ENCODE data around the gene MTHFS. TPM values are rescaled to one million over a fixed set of nuclear protein-coding genes. Genes with fewer than 3 reads are reported as not detected.
"Not testable (repeated sequence)": the region's sequence is repeated elsewhere in the genome, so short reads cannot be mapped to it uniquely, and the experiment has no call there.

Gene MTHFS
- total RNA-seq, 1 donor from 2014 or later = 3.8 TPM

DNA sequence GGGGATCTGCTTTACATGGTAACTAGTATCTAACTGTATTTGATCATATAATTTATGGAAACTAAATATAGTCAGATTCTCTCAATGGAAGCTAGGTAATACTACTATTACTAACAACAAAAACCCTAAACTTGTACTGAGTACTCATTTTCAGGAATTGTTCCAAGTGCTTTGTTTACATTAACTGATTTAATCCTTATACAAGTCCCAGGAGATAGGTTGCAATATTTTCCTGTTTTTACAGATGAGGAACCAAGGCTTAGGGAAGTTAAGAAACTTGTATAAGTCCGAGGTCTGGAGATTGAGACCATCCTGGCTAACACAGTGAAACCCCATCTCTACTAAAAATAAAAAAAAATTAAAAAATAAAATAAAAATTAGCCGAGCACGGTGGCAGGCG, 7.5 kb upstream of the MTHFS start:
- Mint-ChIP-seq H3K27ac (ENCODE audit: unreplicated experiment) (no peak overlapping the region), H3K36me3 (ENCODE audit: unreplicated experiment) (no peaks in the 10 kb centered on the region)

DNA sequence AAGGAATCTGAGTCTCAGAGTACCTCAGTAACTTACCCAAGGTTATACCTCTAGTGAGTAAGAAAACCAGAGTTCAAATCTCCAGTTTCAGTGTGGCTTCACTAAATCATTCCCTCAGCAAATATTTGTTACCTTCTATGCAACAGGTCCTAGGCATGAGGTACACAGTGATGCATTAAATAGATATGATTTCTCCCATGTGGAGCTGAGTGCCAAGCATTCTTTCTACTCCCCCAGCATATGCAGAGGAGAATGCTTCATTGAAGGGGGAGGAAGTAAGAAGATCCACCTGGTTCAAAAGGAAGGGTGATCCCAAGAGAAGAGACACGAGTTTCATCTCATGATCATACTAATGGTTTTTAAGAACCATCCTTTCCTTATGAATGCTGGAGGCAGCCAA, 6.8 kb upstream of the MTHFS start:
- no peaks in the 10 kb centered on the region for H3K27me3 Mint-ChIP-seq (ENCODE audit: unreplicated experiment)
- TF ChIP-seq, protein P1, sequence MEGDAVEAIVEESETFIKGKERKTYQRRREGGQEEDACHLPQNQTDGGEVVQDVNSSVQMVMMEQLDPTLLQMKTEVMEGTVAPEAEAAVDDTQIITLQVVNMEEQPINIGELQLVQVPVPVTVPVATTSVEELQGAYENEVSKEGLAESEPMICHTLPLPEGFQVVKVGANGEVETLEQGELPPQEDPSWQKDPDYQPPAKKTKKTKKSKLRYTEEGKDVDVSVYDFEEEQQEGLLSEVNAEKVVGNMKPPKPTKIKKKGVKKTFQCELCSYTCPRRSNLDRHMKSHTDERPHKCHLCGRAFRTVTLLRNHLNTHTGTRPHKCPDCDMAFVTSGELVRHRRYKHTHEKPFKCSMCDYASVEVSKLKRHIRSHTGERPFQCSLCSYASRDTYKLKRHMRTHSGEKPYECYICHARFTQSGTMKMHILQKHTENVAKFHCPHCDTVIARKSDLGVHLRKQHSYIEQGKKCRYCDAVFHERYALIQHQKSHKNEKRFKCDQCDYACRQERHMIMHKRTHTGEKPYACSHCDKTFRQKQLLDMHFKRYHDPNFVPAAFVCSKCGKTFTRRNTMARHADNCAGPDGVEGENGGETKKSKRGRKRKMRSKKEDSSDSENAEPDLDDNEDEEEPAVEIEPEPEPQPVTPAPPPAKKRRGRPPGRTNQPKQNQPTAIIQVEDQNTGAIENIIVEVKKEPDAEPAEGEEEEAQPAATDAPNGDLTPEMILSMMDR (IDR thresholded peaks at IDR 0.05; ENCODE audit: partially characterized antibody, unreplicated experiment) = no peak
- H3K9me3 Mint-ChIP-seq (ENCODE audit: unreplicated experiment) = no peaks in the 10 kb centered on the region
- no peak for DNase-seq
- H3K27ac Mint-ChIP-seq (ENCODE audit: unreplicated experiment) = no peak overlapping the region
- H3K4me1 Mint-ChIP-seq (ENCODE audit: low read depth, unreplicated experiment) = peaks cover 2% of the 10 kb centered on the region
- no peak overlapping the region for H3K4me3 Mint-ChIP-seq (ENCODE audit: unreplicated experiment)
- H3K36me3 Mint-ChIP-seq (ENCODE audit: unreplicated experiment) = no peaks in the 10 kb centered on the region

More for the DNA sequence above, 7.5 kb upstream of the MTHFS start:
- Mint-ChIP-seq H3K4me3 (ENCODE audit: unreplicated experiment) (no peak overlapping the region), H3K4me1 (ENCODE audit: low read depth, unreplicated experiment) (peaks cover 2% of the 10 kb centered on the region), H3K27me3 (ENCODE audit: unreplicated experiment) (no peaks in the 10 kb centered on the region), H3K9me3 (ENCODE audit: unreplicated experiment) (no peaks in the 10 kb centered on the region)
- TF ChIP-seq, protein P1 (IDR thresholded peaks at IDR 0.05; ENCODE audit: partially characterized antibody, unreplicated experiment) = no peak
- no peak for DNase-seq

DNA sequence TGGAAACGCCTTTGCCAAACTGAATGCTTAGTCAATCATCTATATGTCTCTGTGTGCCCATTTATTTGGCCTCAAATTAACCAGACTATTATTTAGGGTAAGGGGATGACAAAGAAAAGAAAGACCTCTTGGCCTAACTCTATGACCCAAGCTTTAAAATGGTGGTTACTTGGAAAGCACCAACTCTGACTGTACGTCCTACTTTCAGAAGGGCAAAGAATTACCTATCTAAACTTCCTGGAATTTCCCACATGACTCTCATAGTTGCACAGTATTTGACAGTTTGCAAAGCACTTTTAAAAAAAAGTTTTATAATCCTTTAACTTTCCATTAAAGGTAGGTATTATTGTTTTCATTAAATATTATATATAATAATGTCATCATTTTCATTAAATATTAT, 6.3 kb upstream of the MTHFS start:
- Mint-ChIP-seq H3K9me3 (ENCODE audit: unreplicated experiment) (no peaks in the 10 kb centered on the region), H3K27ac (ENCODE audit: unreplicated experiment) (no peak overlapping the region), H3K36me3 (ENCODE audit: unreplicated experiment) (no peaks in the 10 kb centered on the region), H3K4me3 (ENCODE audit: unreplicated experiment) (no peak overlapping the region), H3K27me3 (ENCODE audit: unreplicated experiment) (no peaks in the 10 kb centered on the region), H3K4me1 (ENCODE audit: low read depth, unreplicated experiment) (peaks cover 2% of the 10 kb centered on the region)
- no peak for DNase-seq
- TF ChIP-seq, protein P1 (IDR thresholded peaks at IDR 0.05; ENCODE audit: partially characterized antibody, unreplicated experiment) = no peak

DNA sequence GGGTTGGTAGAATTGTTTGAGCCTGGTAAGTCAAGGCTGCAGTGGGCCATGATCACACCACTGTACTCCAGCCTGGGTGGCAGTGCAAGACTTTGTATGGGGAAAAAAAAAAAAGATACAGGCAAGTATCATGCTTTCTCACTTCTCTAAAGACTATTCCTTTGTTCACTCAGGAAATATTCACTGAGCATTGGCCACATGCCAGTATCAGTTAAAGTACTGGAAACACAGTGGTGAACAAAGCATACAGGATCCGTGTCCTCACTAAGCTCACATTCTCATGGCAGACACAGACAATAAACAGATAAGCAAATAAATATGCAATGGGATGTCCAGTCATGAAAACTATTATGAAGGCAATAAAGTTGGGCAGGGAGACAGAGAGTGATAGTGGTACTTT, 5.1 kb upstream of the MTHFS start:
- H3K27me3 Mint-ChIP-seq (ENCODE audit: unreplicated experiment) = no peaks in the 10 kb centered on the region
- no peak overlapping the region for H3K27ac Mint-ChIP-seq (ENCODE audit: unreplicated experiment)
- H3K9me3 Mint-ChIP-seq (ENCODE audit: unreplicated experiment) = no peaks in the 10 kb centered on the region
- H3K4me1 Mint-ChIP-seq (ENCODE audit: low read depth, unreplicated experiment) = peaks cover 2% of the 10 kb centered on the region
- no peaks in the 10 kb centered on the region for H3K36me3 Mint-ChIP-seq (ENCODE audit: unreplicated experiment)
- no peak for DNase-seq
- TF ChIP-seq, protein P1 (IDR thresholded peaks at IDR 0.05; ENCODE audit: partially characterized antibody, unreplicated experiment) = no peak
- no peak overlapping the region for H3K4me3 Mint-ChIP-seq (ENCODE audit: unreplicated experiment)

DNA sequence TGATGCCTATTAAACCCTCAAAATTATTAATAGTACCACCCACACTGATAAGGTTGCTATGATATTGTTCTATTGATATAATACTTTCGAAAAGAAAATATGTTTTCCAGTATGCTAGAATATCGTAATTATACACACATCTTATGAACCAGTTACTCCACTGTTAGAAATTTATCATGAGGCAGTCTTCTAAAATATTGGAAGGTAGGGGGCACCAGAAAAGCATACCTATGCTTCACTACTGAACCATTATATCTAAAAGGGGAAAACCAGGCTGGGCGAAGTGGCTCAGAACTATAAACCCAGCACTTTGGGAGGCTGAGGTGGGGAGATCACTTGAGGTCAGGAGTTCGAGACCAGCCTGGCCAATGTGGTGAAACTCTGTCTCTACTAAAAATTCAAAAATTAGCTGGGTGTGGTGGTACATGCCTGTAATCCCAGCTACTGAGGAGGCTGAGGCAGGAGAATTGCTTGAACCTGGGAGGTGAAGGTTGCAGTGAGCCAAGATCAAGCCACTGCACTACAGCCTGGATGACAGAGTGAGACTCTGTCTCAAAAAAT, 4.1 kb upstream of the MTHFS start:
- H3K9me3 Mint-ChIP-seq (ENCODE audit: unreplicated experiment); H3K27me3 Mint-ChIP-seq (ENCODE audit: unreplicated experiment); H3K36me3 Mint-ChIP-seq (ENCODE audit: unreplicated experiment); H3K4me1 Mint-ChIP-seq (ENCODE audit: low read depth, unreplicated experiment); DNase-seq; H3K27ac Mint-ChIP-seq (ENCODE audit: unreplicated experiment); H3K4me3 Mint-ChIP-seq (ENCODE audit: unreplicated experiment): not testable (repeated sequence)

Measured in glutamatergic neuron (in vitro differentiated cells).